HepG2 (cell line): ENCODE data around the gene VENTX. TPM values are rescaled to one million over a fixed set of nuclear protein-coding genes. Genes with fewer than 3 reads are reported as not detected.
A peak's percentile ranks its signal among the peaks of the same experiment; 100 is the strongest.

Source experiments
- ATAC-seq: fragments of 200-7000 bp; cut with Tn5 transposase; 3 replicates; pipeline ENCODE4 v1.9.1; 2020; ENCODE audit warnings: mild to moderate bottlenecking, moderate library complexity
- BruUV-seq: library from RNA; stranded (reverse); fragments of 400-500 nt; replicated peaks from 2 replicates; lab custom pipeline; 2021; lab: Mats Ljungman, UMichigan
- CTCF ChIA-PET: fragments of 300-600 bp; formaldehyde crosslinking; extraction: SDS; loops from one replicate; lab custom pipeline; 2021; ENCODE audit warnings: low total read pairs, inconsistent platforms, low intra/inter-chr PET ratio; lab: Yijun Ruan, JAX
- POLR2A ChIA-PET: fragments of 350-600 bp; sonication (Branson Sonifier 250); formaldehyde crosslinking; loops from one replicate; lab custom pipeline; 2020; ENCODE audit warnings: antibody characterized with exemption, inconsistent platforms; lab: Yijun Ruan, JAX
- DNase-seq: peaks from one replicate; pipeline ENCODE4 v3.0.0-alpha.2; 2015; ENCODE audit warnings: low spot score
- FAIRE-seq: peaks from 3 replicates; lab custom pipeline; 2011; peaks lifted over from hg19 to GRCh38; lab: Jason Lieb, UNC
- H2AFZ ChIP-seq: one replicate; pipeline ENCODE4 v1.6.1; 2011; ENCODE audit warnings: low read length, inconsistent platforms
- H3K27ac ChIP-seq: fragments of 300-600 bp; 3 replicates; pipeline ENCODE4 v1.8.0; 2011; ENCODE audit warnings: mixed run types, mild to moderate bottlenecking, mixed read lengths, low read length, inconsistent platforms; ENCODE audit not compliant: insufficient read depth; ENCODE audit errors: extremely low read length
- H3K27me3 ChIP-seq, 2 experiments: fragments of 200-600 bp in 1 of 2; 2 replicates in 1 of 2; 3 replicates in 1 of 2; pipeline versions ENCODE4 v1.6.0 to v1.8.0; 2011; ENCODE audit warnings: low read length in 2 of 2, mild to moderate bottlenecking in 2 of 2, moderate library complexity in 2 of 2, inconsistent platforms in 1 of 2; ENCODE audit not compliant: insufficient read depth in 2 of 2, control insufficient read depth in 1 of 2
- H3K36me3 ChIP-seq, 2 experiments: fragments of 200-600 bp in 1 of 2; replicated peaks in 1 of 2; 2 replicates in 1 of 2; 3 replicates in 1 of 2; pipeline versions ENCODE4 v1.5.1 to v1.8.0; 2011; ENCODE audit warnings: low read length in 2 of 2, inconsistent platforms in 1 of 2; ENCODE audit not compliant: insufficient read depth in 2 of 2, control insufficient read depth in 1 of 2
- H3K4me1 ChIP-seq: 2 replicates; pipeline ENCODE4 v1.5.1; 2012; ENCODE audit warnings: low read length, inconsistent platforms; ENCODE audit not compliant: insufficient read depth
- H3K4me2 ChIP-seq: 2 replicates; pipeline ENCODE4 v1.6.0; 2011; ENCODE audit warnings: low read depth, low read length, inconsistent platforms
- H3K4me3 ChIP-seq, 3 experiments: fragments of 200-600 bp in 1 of 3; sonication (generic), shearing (Covaris generic) in 1 of 3; replicated peaks in 1 of 3; 2 replicates each; pipeline ENCODE4 v1.5.1; 2011 to 2016; ENCODE audit warnings: low read length in 3 of 3, inconsistent platforms in 2 of 3, low read depth in 2 of 3, mild to moderate bottlenecking in 2 of 3, control low read depth in 1 of 3, mixed read lengths in 1 of 3; ENCODE audit not compliant: insufficient read depth in 1 of 3
- H3K79me2 ChIP-seq: one replicate; pipeline ENCODE4 v1.6.1; 2011; ENCODE audit warnings: low read length, inconsistent platforms; ENCODE audit not compliant: insufficient read depth
- H3K9ac ChIP-seq: 2 replicates; pipeline ENCODE4 v1.6.0; 2011; ENCODE audit warnings: mild to moderate bottlenecking, low read depth, low read length, inconsistent platforms; ENCODE audit not compliant: insufficient read depth
- H3K9me3 ChIP-seq: 2 replicates; pipeline ENCODE4 v1.5.1; 2012; ENCODE audit warnings: mild to moderate bottlenecking, low read length
- H4K20me1 ChIP-seq: 2 replicates; pipeline ENCODE4 v1.6.0; 2011; ENCODE audit warnings: inconsistent platforms, mild to moderate bottlenecking, low read length, moderate library complexity; ENCODE audit not compliant: insufficient read depth
- AGO1 ChIP-seq: fragments of 200-400 bp; formaldehyde crosslinking; IDR thresholded peaks from 2 replicates; pipeline ENCODE4 v1.6.1; 2017; ENCODE audit warnings: mild to moderate bottlenecking, low read depth, low read length, moderate library complexity; ENCODE audit not compliant: poor library complexity, severe bottlenecking
- AGO2 ChIP-seq: fragments of 200-400 bp; formaldehyde crosslinking; optimal IDR thresholded peaks from 2 replicates; pipeline ENCODE3; 2017; ENCODE audit warnings: mild to moderate bottlenecking, low read depth, low read length, moderate library complexity
- MIER3 ChIP-seq: IDR thresholded peaks from 2 replicates; pipeline ENCODE4 v1.6.1; 2016; ENCODE audit warnings: missing compliant biosample characterization, borderline replicate concordance
- MTA1 ChIP-seq: sonication (generic); formaldehyde crosslinking; IDR thresholded peaks from 2 replicates; pipeline ENCODE4 v1.4.0; 2020; ENCODE audit warnings: missing genetic modification reagents, mild to moderate bottlenecking, borderline replicate concordance
- MTF2 ChIP-seq: sonication (generic); formaldehyde crosslinking; IDR thresholded peaks from 2 replicates; pipeline ENCODE4 v1.5.0; 2020; ENCODE audit warnings: missing genetic modification reagents, borderline replicate concordance
- NR1H2 ChIP-seq: sonication (generic); formaldehyde crosslinking; IDR thresholded peaks from 2 replicates; pipeline ENCODE4 v1.8.1; 2022; ENCODE audit warnings: low read depth, missing genetic modification reagents, borderline replicate concordance
- NR2C2 ChIP-seq: sonication (generic); formaldehyde crosslinking; IDR thresholded peaks from 2 replicates; pipeline ENCODE4 v1.4.0; 2020; ENCODE audit warnings: missing genetic modification reagents, mild to moderate bottlenecking, moderate library complexity, borderline replicate concordance
- POLR2A ChIP-seq, 2 experiments: IDR thresholded peaks; 2 replicates each; pipeline ENCODE4 v1.6.1; 2011; ENCODE audit warnings: low read depth in 2 of 2, low read length in 2 of 2, mild to moderate bottlenecking in 1 of 2, moderate library complexity in 1 of 2; ENCODE audit not compliant: insufficient read depth in 1 of 2
- ZFP41 ChIP-seq: sonication (generic); formaldehyde crosslinking; IDR thresholded peaks from 2 replicates; pipeline ENCODE4 v1.4.0; 2020; ENCODE audit warnings: mild to moderate bottlenecking, missing genetic modification reagents, borderline replicate concordance
- WGBS: methylation state at CpG from one replicate; pipeline ENCODE4 v1.1.6; 2017; ENCODE audit warnings: low lambda C conversion rate; 5-methylcytosine and 5-hydroxymethylcytosine counted together
- in situ Hi-C: cut with HindIII; loops from 2 replicates; pipeline ENCODE4 v1.10.0; 2017; ENCODE audit warnings: low pct_unique_long_range_greater_than_20kb; ENCODE audit not compliant: extremely low pct_ligation_motif_present
- intact Hi-C: fragments of 100-400 bp; cut with micrococcal nuclease; formaldehyde crosslinking; loops from one replicate; pipeline ENCODE4 v1.10.0; 2022; ENCODE audit not compliant: unreplicated experiment
- polyA plus RNA-seq, 8 experiments: library from polyadenylated mRNA; depleted of rRNA in 3 of 8; stranded (reverse) in 7 of 8; unstranded in 1 of 8; fragments of >200 nt; fragmentation: Illumina TruSeq in 4 of 8; extraction: Trizol in 4 of 8; gene quantifications; 2 replicates each; pipeline versions ENCODE4 v1.2.1 to v1.2.3, GENCODE V29; 2011 to 2016; ENCODE audit warnings: low read depth in 4 of 8, missing spikeins in 1 of 8, mixed read lengths in 1 of 8; ENCODE audit not compliant: insufficient read depth in 1 of 8
- total RNA-seq, 5 experiments: library from RNA; depleted of rRNA; stranded (reverse); fragments of >200 nt; fragmentation: Illumina TruSeq; extraction: Trizol; gene quantifications; 2 replicates each; pipeline ENCODE4 v1.2.3, GENCODE V29; 2016; ENCODE audit warnings: low read depth in 1 of 5
- TF ChIP-seq, protein P1 (sequence below): sonication (generic); formaldehyde crosslinking; IDR thresholded peaks from 2 replicates; pipeline ENCODE4 v1.4.0; 2020; ENCODE audit warnings: missing genetic modification reagents

The VENTX gene
- total and polyA plus RNA-seq, 2 of the 13 experiments (the other 11 are each of a cell fraction or from before 2014, with no cell fraction given), result not detected

DNA sequence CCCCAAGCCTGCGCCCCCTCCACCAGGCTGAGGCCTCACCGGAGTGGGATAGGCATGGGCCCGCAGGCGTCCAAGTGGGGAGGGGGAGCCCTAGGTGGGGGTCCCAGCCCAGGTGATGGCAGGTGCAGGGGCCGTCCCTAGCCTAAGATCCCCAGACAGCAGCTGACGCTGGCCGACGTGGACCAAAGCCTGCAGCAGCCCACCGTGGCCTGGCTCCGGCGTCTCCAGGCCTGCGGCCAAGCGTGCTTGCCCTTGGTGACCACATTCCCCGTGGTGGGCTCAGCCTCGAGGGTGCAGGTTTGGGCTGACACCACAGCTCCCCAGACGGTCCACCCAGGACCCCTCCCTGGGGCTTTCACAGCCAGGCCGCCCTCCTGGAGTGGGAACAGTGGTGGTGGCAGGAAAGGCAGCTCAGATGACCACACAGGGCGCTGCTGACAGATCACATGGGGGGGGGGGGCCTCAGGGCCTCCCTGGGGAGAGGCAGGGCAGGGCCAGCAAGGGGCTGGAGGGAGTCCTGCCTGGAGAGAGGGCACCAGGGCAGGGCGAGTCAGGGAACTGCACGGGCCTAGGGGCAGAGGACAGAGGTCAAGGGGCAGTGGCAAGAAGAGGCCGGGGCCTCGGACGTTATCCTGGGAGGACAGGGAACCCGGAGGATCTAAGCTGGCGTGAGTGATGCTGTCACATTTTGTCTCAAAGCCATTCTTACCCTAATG, 39.8 kb downstream of the VENTX start:
- Histone ChIP-seq H3K4me1 (peaks cover 23% of the 10 kb centered on the region), H3K36me3 (peaks cover 7 to 15% of the 10 kb centered on the region in 2 experiments; a peak in 3 of 5 replicates), H3K27ac (no peak overlapping the region), H2AFZ (no peak overlapping the region), H3K9me3 (no peaks in the 10 kb centered on the region), H3K4me3 (peak overlapping the region in 1 of 3 experiments; percentile 48; a peak in 1 of 6 replicates), H3K79me2 (no peaks in the 10 kb centered on the region), H4K20me1 (peaks cover 7% of the 10 kb centered on the region; the same call in 1 of the 2 replicates), H3K4me2 (peak overlapping the region; percentile 60), H3K9ac (no peak overlapping the region), H3K27me3 (peaks cover 0 to 21% of the 10 kb centered on the region in 2 experiments; a peak in 3 of 5 replicates)
- POLR2A ChIA-PET, result interaction anchor here (1.2 kb wide), 1 partner anchor 20 kb away, joined by 6 read pairs; no protein-coding TSS in a partner anchor
- WGBS, result 19% methylated on average over 10 of the region's 25 CpGs
- TF ChIP-seq POLR2A (IDR thresholded peaks at IDR 0.05; ENCODE audit: insufficient read depth in 1 of 2, low read depth in 2 of 2, low read length in 2 of 2) (0 out of 4 replicates have a peak, but pooled peaks of 1 of the 2 experiments have one; percentile 9), AGO1 (peak; percentile 41), MTA1 (CRISPR knock-in tag) (peak; percentile 24; the same call in 1 of the 2 replicates), NR1H2 (CRISPR knock-in tag) (0 out of 2 replicates have a peak, but pooled peaks have one; percentile 9), AGO2 (peak; percentile 82), ZFP41 (CRISPR knock-in tag) (no peak), NR2C2 (CRISPR knock-in tag) (peak; percentile 62), MIER3 (CRISPR knock-in tag) (no peak), MTF2 (CRISPR knock-in tag) (0 out of 2 replicates have a peak, but pooled peaks have one; percentile 17)
- TF ChIP-seq, protein P1, sequence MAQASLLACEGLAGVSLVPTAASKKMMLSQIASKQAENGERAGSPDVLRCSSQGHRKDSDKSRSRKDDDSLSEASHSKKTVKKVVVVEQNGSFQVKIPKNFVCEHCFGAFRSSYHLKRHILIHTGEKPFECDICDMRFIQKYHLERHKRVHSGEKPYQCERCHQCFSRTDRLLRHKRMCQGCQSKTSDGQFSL (CRISPR knock-in tag), result 0 out of 2 replicates have a peak, but pooled peaks have one; percentile 35
- DNase-seq, result no peak
- intact Hi-C loops (no loop called here), in situ Hi-C loops (no loop called here)
- BruUV-seq, result no TSS peak
- CTCF ChIA-PET, result no interaction called here
- FAIRE-seq, result no peak
- ATAC-seq, result peak; percentile 18
